ENCODE results near the gene MAST3.

DNA sequence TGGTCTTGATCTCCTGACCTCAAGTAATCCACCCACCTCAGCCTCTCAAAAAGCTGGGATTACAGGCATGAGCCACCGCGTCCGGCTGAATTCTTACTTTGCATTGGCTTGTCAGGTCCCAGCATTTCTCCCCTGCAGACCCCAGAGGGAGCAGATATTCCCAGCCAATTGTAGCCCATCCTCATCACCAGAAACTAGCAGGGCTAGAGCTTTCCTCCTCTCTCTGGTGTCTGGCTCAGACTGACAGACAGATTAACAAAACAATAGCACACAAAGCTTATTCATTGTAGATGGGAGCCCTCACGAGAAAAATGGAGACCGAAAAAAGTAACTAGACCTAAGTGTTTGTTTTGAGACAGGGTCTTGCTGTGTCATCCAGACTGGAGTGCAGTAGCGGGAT lies 88.0 kb downstream of the MAST3 start:
- TF ChIP-seq, protein P1, sequence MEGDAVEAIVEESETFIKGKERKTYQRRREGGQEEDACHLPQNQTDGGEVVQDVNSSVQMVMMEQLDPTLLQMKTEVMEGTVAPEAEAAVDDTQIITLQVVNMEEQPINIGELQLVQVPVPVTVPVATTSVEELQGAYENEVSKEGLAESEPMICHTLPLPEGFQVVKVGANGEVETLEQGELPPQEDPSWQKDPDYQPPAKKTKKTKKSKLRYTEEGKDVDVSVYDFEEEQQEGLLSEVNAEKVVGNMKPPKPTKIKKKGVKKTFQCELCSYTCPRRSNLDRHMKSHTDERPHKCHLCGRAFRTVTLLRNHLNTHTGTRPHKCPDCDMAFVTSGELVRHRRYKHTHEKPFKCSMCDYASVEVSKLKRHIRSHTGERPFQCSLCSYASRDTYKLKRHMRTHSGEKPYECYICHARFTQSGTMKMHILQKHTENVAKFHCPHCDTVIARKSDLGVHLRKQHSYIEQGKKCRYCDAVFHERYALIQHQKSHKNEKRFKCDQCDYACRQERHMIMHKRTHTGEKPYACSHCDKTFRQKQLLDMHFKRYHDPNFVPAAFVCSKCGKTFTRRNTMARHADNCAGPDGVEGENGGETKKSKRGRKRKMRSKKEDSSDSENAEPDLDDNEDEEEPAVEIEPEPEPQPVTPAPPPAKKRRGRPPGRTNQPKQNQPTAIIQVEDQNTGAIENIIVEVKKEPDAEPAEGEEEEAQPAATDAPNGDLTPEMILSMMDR (IDR thresholded peaks at IDR 0.05; ENCODE audit: low read depth, low read length, missing input control) = no peak
- TF ChIP-seq EGR1 (IDR thresholded peaks at IDR 0.05; ENCODE audit: low read depth in 2 of 2) (no peak), REST (IDR thresholded peaks at IDR 0.05) (no peak), TAF1 (conservative IDR thresholded peaks at IDR 0.05) (no peak), YY1 (IDR thresholded peaks at IDR 0.05) (no peak), RAD21 (IDR thresholded peaks at IDR 0.05) (no peak), SP1 (IDR thresholded peaks at IDR 0.05) (no peak), GABPA (IDR thresholded peaks at IDR 0.05 in 1 of 2, conservative IDR thresholded peaks at IDR 0.05 in 1 of 2) (no peak)

Data from liver (tissue), 3 donors.